Activated CD8-positive, alpha-beta memory T cell treated with anti-CD3 and anti-CD28 coated beads, Interleukin-2, amount 50 U/mL, for 48 hours (primary cell): Measurements from ENCODE around the gene TKFC.
A peak's percentile ranks its signal among the peaks of the same experiment; 100 is the strongest.
"Not testable (repeated sequence)": the region's sequence is repeated elsewhere in the genome, so short reads cannot be mapped to it uniquely, and the experiment has no call there.

ENCODE experiments used
- DNase-seq: peaks from one replicate; pipeline ENCODE4 v3.0.0-alpha.2; 2020

Gene TKFC

DNA sequence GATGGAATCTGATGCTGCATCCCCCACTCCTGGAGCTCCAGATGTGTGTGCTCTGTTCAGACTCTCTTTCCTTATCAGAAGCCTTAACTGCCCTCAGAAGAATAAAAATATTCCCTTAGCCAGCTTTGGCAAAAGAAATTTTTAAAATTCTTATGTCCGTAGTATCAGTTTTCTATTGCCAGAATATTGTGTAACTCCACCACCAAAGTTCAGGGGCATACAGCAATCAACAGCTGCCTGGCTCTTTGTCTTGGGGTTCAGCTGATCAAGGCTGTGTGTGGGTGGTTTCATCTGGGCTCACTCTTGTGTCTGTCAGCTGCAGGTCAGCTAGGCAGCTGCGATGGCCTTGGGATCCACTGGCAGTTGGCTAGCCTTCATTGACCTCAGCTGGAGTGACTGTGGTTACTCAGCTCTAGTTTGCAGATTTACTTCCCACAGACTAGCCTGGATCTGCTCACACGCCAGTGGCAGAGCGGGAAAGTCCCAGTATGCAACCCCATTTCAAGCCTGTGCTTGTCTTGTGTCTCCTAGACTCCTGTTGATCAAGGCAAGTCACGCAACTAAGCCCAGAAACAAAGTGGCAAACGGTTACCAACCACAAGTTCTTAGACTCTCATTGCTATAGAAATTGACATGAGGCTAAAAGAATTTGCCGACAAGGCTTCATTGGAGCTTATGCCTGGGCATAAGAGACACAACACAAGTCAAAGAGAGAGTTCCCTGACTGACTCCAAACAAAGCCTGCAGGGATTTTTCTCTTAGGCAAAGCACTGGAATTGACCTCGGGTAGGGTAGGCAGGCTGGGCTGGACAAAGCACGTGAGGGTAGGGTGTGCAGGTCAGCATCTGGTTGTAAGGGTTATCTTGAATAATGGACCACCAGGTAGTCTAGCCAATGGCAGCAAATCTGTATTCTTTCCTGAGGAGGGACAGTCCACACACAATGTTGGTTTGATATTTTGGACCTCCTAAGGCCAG is 36.6 kb downstream of the TKFC start:
- DNase-seq: no peak

DNA sequence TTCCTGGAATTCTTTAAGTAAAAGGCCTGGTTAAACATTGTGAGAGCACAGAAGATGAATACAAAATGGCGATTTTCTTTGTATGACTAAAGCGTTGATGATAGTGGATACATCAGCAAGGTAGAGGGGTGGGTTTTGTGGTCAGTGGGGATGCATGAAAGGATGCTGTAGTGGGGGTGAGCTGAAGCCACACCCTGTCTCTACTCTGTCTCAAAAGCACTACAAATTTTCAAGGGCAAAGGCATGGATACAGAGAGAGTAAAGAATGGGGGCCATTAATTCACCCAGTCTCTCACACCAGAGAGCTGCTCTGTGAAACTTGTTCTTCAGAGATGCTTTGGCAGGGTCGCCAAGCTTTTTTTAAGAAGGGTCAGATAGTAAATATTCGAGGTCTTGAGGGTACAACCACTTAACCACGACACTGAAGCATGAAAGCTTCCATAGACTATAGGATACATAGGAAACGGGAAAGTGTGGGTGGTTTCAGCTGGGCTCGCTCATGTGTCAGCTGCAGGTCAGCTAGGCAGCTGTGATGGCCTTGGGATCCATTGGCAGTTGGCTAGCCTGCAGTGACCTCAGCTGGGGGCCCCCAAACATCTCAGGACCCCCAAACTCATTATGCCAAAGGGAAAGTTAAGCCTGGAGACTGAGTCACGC is 37.4 kb downstream of the TKFC start:
- DNase-seq: no peak

DNA sequence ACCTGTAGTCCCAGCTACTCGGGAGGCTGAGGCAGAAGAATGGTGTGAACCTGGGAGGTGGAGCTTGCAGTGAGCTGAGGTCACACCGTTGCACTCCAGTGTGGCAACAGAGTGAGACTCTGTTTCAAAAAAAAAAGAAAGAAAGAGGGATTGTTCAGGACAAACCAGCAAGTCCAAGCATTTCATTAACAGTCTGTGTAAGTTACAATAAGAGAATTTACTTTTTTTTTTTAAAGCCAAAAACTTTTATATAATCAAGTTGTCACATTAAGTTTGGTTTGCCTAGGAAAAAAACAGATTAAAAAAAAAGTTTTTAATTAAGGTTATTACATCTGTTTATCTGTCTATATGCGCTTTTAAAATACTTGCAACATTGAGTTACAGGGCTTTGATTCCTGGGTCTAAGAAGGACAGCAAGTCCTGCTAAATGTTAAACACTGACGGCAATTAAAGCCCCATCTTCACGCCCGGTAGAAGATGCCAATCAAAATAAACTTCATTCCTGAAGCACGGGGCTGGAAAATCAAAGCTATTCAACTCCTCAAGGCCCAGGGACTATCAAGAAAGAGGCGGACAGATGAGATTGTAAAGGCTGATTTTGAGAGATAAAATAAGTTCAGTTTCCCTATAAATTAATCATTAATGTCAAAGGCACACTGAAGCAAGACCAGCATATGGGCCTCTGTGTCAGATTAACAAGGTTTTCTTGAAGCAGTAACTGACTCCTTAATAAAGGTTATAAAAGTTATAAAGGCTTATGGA is 39.8 kb downstream of the TKFC start:
- no peak for DNase-seq

DNA sequence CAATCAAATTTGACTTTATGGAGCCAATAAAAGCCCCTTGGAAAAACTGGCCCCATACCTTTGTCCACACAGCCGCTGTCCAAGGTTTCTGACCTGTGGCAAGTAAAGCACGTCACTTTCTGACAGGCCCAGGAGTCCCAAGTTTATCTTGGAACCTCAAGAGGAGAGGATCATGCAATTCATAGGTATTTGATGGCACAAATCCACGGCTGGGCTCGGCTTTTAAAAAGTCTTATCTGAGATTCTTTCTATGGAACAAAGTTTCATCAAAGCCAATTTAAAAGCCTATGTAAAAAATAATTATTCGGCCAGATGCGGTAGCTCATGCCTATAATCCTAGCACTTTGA is 42.7 kb downstream of the TKFC start:
- no peak for DNase-seq

DNA sequence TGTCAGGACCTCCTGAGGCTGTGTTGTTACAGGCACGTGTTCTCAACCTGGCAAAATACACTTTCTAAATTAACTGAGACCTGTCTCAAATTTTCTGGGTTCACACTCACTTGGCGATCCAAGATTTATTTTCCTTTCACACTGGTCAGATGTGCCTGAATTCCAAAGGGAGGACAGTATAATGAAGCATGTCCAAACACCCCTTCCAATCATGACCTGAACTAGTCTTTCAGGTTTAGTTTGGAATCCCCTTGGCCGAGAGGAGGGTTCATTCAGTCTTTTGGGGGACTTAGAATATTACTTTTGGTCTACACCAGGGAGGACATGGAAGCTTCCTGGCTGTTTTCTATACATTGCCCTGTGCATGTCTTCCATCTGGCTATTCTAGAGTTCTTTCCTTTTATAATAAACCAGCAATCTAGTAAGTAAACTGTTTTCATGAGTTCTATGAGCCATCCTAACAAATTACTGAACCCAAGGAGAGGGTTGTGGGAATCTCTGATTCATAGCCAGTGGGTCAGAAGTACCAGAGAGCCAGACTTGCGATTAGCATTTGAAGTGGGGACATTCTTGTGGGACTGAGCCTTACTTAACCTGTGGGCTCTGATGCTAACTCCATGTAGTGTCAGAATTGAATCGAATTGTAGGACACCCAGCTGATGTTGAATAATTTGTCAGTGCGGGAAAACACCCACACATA is 44.6 kb downstream of the TKFC start:
- DNase-seq: no peak

DNA sequence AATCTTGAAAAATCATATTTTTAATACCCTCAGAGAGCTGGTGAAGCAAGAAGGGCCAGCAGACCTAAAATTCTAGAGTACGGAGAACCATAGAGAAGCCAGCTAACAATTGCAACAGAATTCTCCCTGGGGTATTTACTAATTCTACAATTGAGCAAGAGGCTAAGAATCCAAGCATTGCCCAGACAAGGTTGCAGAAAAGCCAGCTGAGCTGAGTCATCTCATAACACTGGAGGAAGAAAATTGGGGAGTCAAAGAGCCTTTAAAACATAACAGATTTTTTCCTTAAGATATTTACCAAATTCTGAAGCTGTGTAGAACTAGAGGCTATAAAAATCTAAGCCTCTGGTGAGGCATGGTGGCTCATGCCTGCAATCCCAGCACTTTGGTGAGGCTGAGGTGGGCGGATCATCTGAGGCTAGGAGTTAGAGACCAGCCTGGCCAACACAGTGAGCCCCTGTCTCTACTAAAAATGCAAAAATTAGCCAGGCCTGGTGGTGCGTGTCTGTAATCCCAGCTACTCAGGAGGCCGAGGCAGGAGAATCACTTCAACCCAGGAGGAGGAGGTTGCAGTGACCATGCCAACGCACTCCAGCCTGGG is 45.8 kb downstream of the TKFC start:
- no peak for DNase-seq

DNA sequence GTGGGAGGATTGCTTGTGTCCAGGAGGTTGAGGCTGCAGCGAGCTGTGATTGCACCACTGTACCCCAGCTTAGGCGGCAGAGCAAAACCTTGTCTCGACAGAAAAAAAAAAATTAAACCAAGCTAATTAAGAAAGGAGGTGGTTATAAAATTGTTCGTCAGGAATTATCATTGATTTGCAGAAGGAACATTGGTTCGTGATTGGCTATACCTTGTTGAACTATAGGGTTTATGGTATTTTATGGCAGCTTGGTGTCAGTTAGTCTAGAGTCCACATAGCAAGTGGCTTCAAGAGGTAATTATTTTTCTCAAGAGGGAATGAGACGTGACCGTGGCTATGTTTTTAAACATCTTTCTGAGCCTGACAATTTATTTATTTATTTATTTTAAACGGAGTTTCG is 47.9 kb downstream of the TKFC start:
- no peak for DNase-seq

DNA sequence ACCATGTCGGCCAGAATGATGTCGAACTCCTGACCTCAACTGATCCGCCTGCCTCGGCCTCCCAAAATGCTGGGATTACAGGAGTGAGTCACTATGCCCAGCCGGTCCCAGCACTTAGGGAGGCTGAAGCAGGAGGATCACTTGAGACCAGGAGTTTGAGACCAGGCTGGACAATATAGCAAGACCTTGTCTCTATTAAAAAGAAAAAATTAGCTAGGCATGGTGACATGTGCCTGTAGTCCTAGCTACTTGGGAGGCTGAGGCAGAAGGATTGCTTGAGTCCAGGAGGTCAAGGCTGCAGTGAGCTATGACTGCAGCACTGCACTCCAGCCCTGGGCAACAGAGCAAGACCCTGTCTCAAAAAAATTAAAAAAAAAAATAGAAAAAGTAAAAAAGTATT is 50.8 kb downstream of the TKFC start:
- not testable (repeated sequence) for DNase-seq

DNA sequence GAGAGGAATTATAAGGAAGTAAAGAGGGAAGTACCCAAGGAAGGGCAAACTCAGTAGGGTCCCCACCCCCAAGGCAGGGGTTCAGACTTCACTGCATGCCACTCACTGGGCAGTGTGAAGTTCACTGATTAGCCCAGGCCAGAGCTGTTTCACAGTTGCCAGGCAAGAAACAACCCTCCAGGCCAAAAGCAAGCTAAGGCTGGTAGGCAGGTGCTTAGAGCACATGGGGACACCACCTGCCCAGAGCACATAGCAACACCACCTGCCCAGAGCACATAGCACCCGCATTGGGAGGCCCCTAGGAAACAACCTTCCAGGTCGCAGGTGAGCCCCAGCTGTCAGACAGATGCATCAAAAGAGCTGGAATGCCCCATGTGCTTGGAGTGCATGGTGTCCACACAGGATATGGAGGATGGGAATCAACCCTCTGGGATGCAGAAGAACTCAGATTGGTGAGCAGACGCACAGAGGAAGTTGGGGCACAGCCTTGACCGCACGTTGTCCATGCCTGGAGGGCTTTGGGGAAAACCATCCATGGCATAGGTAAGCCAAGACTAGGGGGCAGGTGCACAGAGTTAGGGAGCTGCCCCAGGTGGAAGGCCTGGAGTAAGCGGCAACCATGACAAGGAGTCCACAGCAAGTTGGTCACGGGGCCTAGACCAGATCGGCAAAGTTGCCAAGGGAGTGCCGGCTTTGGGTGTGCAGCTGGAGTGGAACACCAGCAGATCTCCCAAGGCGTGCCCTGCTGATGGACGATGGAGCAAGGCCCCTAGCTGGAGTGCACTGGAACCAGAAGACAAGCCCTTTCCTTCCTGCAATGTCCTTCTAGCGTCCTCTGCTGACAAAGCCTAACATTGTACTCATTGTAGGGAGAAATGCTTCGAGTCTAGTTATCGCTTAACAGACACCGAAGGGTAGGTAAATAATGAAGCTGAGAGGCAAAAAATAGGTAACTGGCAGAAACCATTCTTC is 51.5 kb downstream of the TKFC start:
- DNase-seq: no peak

DNA sequence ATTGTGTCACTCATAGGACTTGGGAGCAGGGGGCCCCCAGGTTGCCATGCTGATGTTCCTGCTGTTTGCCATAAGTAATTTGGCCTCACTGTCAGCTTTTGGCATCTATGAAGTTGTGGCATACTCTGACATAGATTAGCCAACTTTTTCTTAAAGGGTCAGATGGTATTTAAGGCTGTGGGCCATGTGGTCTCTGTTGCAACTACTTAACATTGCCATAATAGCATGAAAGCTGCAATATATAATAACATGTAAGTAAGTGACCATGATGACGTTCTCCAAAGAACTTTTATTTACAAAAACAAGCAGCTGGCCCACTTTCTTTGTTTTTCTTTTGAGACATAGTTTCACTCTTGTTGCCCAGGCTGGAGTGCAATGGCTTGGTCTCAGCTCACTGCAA is 57.1 kb downstream of the TKFC start:
- DNase-seq: no peak

DNA sequence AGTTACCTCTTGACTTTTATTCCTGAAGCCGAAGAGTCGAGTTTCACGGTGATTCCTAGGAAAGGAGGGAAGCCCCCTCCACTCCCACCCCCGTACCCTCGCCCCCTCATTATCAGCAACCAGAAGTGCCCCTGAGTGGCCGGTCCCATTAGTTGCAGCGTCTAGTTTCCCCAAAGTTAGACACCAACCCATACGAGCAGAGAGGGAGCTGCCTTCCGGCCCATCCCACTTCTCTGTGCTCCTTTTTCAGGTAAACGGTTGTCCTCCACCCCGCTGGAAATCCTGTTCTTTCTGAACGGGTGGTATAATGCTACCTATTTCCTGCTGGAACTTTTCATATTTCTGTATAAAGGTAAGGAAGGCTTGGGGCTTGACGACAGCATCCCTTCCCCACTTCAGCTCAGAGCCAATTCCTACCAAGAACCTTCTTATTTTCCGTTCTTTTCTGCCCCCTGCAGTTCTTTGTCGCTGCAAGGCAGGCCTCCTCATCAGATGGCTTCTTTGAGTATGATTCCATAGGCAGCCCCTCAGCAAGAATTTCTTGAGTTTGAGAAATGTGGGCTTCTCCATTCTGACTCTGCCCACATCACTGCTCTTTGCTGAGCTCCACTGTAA is 60.1 kb downstream of the TKFC start:
- DNase-seq: peak; percentile 60
